Colonic mucosa (tissue), 4 donors: ENCODE measurements around the gene ATP10A. TPM values are rescaled to one million over a fixed set of nuclear protein-coding genes. Genes with fewer than 3 reads are reported as not detected.

Experiments used
- DNase-seq: peaks from one replicate; pipeline ENCODE4 v3.0.0-alpha.2; 2020
- H3K27ac ChIP-seq: fragments of 200-600 bp; one replicate; pipeline ENCODE4 v1.8.0; 2021
- H3K27me3 ChIP-seq: fragments of 200-600 bp; one replicate; pipeline ENCODE4 v1.8.0; 2021
- H3K36me3 ChIP-seq: fragments of 200-600 bp; one replicate; pipeline ENCODE4 v1.8.0; 2021
- H3K4me1 ChIP-seq: fragments of 200-600 bp; one replicate; pipeline ENCODE4 v1.8.0; 2021; ENCODE audit warnings: mild to moderate bottlenecking
- H3K4me3 ChIP-seq: fragments of 200-600 bp; one replicate; pipeline ENCODE4 v1.8.0; 2021
- H3K9ac ChIP-seq, 2 donors: one replicate each; pipeline ENCODE4 v1.7.0; 2013; ENCODE audit warnings: control low read depth in 2 of 2, low read depth in 2 of 2, low read length in 2 of 2
- H3K9me3 ChIP-seq: fragments of 200-600 bp; one replicate; pipeline ENCODE4 v1.8.0; 2021
- intact Hi-C: fragments of 100-400 bp; cut with DNase I; formaldehyde crosslinking; loops from one replicate; pipeline ENCODE4 v1.14.1; 2022
- total RNA-seq, 2 donors: library from RNA; stranded (reverse); fragmentation: NEBNext Ultra II Directional in 1 of 2; extraction: Animal tissue kit (Norgen Biotek cat#: 25700) in 1 of 2; gene quantifications; one replicate each; pipeline ENCODE4 v1.2.1, GENCODE V29; 2021
- TF ChIP-seq, protein P1 (sequence below): fragments of 200-600 bp; IDR thresholded peaks from one replicate; pipeline ENCODE4 v1.8.0; 2022; ENCODE audit warnings: antibody characterized with exemption, mild to moderate bottlenecking
- donor health status: healthy.
- donor health status: DM: no; HTN: no; CAD: no.
- donor health status: DM: no; HTN: no; CAD: no.

Gene ATP10A
- total RNA-seq, 2 donors from 2014 or later, result 0.89 to 1.0 TPM

DNA sequence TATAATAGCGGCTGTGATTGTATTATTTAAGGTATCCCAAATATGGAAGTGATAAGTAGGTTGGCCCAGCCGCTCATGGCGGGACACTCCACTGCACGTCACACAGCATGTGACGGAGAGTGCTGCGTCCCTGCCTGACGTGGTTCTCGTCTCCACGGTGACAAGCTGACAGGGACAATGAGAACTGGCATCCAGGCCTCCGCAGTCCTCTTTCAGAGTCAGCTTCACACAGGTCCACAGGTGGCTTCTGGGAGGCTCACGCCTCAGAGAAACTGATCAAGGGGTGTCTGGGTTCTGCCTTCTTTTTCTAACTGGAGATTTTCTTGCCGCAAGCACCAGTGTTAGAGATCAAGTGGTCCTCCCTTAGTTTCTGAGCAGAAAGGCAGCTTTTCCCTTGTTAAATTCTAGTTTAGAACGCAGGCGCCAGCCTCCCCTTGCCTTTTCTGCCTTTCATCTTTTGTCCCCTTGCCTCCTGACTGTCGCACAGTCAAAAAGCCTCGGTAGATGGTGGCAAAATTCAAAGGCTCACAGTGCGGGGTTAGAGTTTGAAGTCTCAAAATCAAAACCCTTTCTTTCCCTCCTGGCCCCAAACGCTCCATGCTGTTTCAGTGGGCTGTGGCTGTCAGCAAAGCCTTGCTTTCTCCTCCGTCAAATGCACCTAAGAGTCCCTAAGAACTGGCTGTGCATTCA is 120.9 kb downstream of the ATP10A start:
- TF ChIP-seq, protein P1, sequence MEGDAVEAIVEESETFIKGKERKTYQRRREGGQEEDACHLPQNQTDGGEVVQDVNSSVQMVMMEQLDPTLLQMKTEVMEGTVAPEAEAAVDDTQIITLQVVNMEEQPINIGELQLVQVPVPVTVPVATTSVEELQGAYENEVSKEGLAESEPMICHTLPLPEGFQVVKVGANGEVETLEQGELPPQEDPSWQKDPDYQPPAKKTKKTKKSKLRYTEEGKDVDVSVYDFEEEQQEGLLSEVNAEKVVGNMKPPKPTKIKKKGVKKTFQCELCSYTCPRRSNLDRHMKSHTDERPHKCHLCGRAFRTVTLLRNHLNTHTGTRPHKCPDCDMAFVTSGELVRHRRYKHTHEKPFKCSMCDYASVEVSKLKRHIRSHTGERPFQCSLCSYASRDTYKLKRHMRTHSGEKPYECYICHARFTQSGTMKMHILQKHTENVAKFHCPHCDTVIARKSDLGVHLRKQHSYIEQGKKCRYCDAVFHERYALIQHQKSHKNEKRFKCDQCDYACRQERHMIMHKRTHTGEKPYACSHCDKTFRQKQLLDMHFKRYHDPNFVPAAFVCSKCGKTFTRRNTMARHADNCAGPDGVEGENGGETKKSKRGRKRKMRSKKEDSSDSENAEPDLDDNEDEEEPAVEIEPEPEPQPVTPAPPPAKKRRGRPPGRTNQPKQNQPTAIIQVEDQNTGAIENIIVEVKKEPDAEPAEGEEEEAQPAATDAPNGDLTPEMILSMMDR, result no peak
- Histone ChIP-seq H3K36me3 (no peaks in the 10 kb centered on the region), H3K9me3 (no peaks in the 10 kb centered on the region), H3K4me1 (no peaks in the 10 kb centered on the region), H3K9ac (no peak overlapping the region), H3K27me3 (no peaks in the 10 kb centered on the region), H3K27ac (no peak overlapping the region), H3K4me3 (no peak overlapping the region)
- no peak for DNase-seq
- intact Hi-C loops, result no loop called here

DNA sequence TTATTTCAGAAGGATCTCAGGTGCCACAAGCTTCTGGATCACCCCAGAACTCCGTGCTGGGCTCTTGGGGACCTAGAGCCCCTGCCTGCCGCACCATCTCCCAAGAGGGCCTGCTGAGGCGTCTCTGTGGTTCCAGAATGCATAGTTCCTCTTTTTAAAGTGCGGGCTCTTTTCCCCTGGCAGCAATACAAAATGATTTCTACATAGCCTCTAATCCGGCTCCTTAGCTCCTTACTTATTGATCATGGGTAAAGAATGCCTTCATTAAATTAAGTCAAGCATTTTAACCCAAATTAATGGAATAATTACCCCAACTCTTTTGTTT is 121.9 kb downstream of the ATP10A start:
- H3K4me3 ChIP-seq, result no peak overlapping the region
- no peak overlapping the region for H3K27ac ChIP-seq
- H3K27me3 ChIP-seq, result no peaks in the 10 kb centered on the region
- intact Hi-C loops, result no loop called here
- DNase-seq, result no peak
- no peaks in the 10 kb centered on the region for H3K4me1 ChIP-seq
- H3K9me3 ChIP-seq, result no peaks in the 10 kb centered on the region
- H3K9ac ChIP-seq, result no peak overlapping the region
- TF ChIP-seq, protein P1, result no peak
- H3K36me3 ChIP-seq, result no peaks in the 10 kb centered on the region

DNA sequence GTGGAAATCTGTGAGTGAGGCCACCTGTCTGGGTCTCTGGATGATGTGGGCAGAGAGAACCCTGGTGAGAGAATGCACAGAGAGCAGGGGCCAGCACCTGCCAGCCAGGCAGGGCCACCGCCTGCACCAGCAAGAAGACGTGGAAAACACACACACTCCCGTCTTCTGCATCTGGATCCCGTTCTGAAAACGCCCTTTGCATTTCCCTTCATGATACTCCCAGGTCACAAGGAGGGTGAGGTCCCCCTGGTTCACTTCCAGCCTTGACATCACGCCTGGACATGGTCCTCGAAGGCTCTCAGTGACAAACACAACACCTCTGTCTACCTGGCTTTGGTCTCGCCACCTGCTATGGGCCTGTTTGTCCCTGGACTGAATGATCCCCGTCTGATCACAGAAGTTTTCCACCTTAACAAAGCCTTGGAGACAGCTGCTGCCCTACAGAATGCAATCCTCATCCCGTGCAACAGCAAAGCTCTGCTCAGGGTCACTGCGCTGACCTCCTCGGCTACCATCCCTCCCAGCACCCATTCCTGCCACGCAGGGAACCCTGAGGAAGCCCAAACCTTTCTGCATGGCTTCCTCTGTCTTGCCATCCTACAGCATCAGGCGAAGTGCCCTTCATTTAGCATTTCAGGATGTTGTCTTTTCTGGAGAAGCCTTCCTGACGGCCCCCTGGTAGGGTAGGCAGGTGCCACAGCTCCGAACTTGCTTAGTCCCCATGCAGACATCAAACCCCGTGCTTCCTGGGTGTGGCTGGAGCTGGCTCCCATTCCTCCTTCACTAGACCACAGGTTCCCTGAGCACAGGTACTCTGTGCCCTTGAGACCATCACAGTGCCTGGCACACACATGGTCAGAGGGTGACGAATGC is 122.5 kb downstream of the ATP10A start:
- no peak overlapping the region for H3K9ac ChIP-seq
- H3K27me3 ChIP-seq, result no peaks in the 10 kb centered on the region
- DNase-seq, result no peak
- no peak overlapping the region for H3K27ac ChIP-seq
- TF ChIP-seq, protein P1, result no peak
- no peaks in the 10 kb centered on the region for H3K9me3 ChIP-seq
- intact Hi-C loops, result no loop called here
- H3K4me1 ChIP-seq, result no peaks in the 10 kb centered on the region
- H3K36me3 ChIP-seq, result no peaks in the 10 kb centered on the region
- no peak overlapping the region for H3K4me3 ChIP-seq

DNA sequence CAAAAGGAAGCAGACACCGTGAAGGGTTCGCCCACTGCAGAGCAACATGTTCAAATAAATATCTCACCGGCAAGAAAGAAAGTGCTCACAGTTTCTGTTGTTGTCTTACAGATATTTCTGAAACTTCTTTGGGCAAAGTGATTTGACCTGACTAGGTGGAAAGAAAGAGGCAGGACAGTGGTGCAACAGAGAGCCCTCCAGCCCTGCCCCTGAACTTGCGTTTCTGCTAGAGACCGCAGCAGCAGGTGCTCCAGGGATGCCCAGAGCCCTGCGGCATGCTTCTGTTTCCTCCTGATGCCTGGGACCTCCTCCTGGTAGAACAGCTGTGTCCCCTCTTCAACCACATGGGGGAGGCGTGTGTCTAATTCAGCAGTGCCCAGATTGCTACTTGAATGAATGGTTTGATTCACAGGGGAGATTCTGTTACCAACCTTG is 123.4 kb downstream of the ATP10A start:
- Histone ChIP-seq H3K9me3 (no peaks in the 10 kb centered on the region), H3K36me3 (no peaks in the 10 kb centered on the region), H3K27me3 (no peaks in the 10 kb centered on the region), H3K27ac (no peak overlapping the region), H3K4me3 (no peak overlapping the region), H3K9ac (no peak overlapping the region), H3K4me1 (no peaks in the 10 kb centered on the region)
- no peak for DNase-seq
- intact Hi-C loops, result no loop called here
- TF ChIP-seq, protein P1, result no peak

DNA sequence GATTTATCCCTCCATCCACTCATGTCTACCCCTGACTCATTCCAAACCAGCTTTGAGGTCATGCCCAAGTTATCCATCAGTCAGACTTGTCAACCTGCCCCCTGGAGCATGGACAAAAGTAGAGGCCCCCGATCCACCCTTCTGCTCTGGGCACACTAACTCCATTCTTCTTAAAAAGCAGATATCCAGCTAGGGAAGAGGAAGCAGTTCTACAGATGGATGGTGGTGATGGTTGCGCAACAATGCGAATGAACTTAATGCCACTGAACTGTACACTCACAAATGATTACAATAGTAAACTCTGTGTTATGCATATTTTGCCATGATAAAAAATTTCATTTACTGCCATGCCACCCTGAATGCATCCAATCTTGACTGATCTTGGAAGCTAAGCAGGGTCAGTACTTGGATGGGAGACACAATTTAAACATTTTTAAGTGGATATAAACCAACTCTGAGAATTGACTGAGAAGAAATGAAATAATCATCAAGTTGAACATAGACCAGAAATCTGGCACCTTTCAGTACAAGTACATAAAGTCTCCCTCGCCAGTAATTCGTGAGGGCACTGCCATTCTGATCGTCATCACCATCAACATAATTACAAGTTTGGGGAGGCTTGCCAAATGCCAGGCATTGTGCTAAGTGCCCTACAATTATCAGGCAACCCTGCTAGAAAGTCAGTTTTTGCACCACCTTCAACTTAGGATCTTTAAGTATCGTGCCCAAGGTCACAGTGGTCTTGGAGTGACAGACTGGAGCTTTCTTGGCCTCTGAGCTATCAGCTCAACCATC is 124.8 kb downstream of the ATP10A start:
- intact Hi-C loops, result no loop called here
- TF ChIP-seq, protein P1, result no peak
- Histone ChIP-seq H3K9me3 (no peaks in the 10 kb centered on the region), H3K27ac (no peak overlapping the region), H3K4me1 (no peaks in the 10 kb centered on the region), H3K9ac (no peak overlapping the region), H3K27me3 (no peaks in the 10 kb centered on the region), H3K4me3 (no peak overlapping the region), H3K36me3 (no peaks in the 10 kb centered on the region)
- no peak for DNase-seq
